ENCODE data around the gene CACNA1F.

The CACNA1F gene

DNA sequence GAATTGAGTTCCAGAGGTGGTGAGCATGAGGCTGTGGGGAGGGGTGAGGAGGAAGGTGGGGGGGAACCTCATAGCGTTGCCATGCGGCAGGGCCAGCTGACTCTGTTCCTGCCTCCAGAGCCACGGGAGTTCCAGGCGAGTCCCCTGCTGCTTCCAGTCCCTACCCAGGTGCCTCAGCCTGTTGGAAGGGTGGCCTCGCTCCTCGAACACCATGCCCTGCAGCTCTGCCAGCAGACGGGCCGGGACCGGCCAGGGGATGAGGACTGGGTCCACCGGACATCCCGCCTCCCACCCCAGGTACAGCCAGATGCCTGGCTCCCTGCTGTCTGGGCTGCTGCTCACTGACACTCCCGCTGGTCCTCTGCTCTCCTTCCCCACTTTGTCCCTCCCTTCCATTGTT, 10.0 kb upstream of the CACNA1F start:
- in situ Hi-C loops (cut with HindIII; ENCODE audit: low pct_ligation_motif_present, low sequenced_read_pairs): no loop called here
- H3K27me3 ChIP-seq (replicated peaks): no peaks in the 10 kb centered on the region
- no peak for TF ChIP-seq CTCF (IDR thresholded peaks at IDR 0.05; ENCODE audit: low read depth, low read length, missing control alignments)

GRCh38 chrX:49242545-49243066, 9.5 kb upstream of the CACNA1F start:
- in situ Hi-C loops (cut with HindIII; ENCODE audit: low pct_ligation_motif_present, low sequenced_read_pairs): no loop called here
- TF ChIP-seq CTCF (IDR thresholded peaks at IDR 0.05; ENCODE audit: low read depth, low read length, missing control alignments): no peak
- no peak for DNase-seq

More for the DNA sequence above, 10.0 kb upstream of the CACNA1F start:
- no peak for DNase-seq
- Histone ChIP-seq H3K4me3 (ENCODE audit: low read depth, low read length) (no peak overlapping the region), H3K36me3 (replicated peaks) (no peaks in the 10 kb centered on the region), H3K27ac (no peak overlapping the region)

GRCh38 chrX:49238735-49239134, 5.6 kb upstream of the CACNA1F start:
- no peak overlapping the region for H3K4me3 ChIP-seq (ENCODE audit: low read depth, low read length)
- H3K36me3 ChIP-seq (replicated peaks): no peaks in the 10 kb centered on the region
- TF ChIP-seq CTCF (IDR thresholded peaks at IDR 0.05; ENCODE audit: low read depth, low read length, missing control alignments): no peak
- H3K27me3 ChIP-seq (replicated peaks): no peaks in the 10 kb centered on the region
- no peak overlapping the region for H3K27ac ChIP-seq
- in situ Hi-C loops (cut with HindIII; ENCODE audit: low pct_ligation_motif_present, low sequenced_read_pairs): no loop called here
- DNase-seq: no peak

More at GRCh38 chrX:49242545-49243066, 9.5 kb upstream of the CACNA1F start:
- Histone ChIP-seq H3K36me3 (replicated peaks) (no peaks in the 10 kb centered on the region), H3K27ac (no peak overlapping the region), H3K27me3 (replicated peaks) (no peaks in the 10 kb centered on the region), H3K4me3 (ENCODE audit: low read depth, low read length) (no peak overlapping the region)

DNA sequence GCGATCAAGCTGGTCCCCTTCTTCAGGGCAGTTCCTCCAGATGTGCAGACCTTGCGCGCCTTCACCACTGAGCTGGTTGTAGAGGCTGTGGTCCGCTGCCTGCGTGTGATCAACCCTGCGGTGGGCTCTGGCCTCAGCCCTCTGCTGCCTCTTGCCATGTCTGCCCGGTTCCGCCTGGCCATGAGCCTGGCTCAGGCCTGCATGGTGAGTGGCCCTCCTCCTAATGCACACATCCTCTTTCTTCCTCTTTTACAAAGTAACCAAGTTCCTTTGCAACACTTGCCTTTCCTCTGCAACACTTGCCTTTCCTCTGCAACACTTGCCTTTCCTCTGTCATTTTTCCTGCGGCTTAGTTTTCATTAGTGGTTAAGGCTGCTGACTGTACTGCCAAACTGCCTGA, 3.9 kb upstream of the CACNA1F start:
- no peaks in the 10 kb centered on the region for H3K36me3 ChIP-seq (replicated peaks)
- no peaks in the 10 kb centered on the region for H3K27me3 ChIP-seq (replicated peaks)
- no peak overlapping the region for H3K27ac ChIP-seq
- in situ Hi-C loops (cut with HindIII; ENCODE audit: low pct_ligation_motif_present, low sequenced_read_pairs): no loop called here
- no peak for DNase-seq
- no peak for TF ChIP-seq CTCF (IDR thresholded peaks at IDR 0.05; ENCODE audit: low read depth, low read length, missing control alignments)
- H3K4me3 ChIP-seq (ENCODE audit: low read depth, low read length): no peak overlapping the region

GRCh38 chrX:49233887-49234555, 881 bp upstream of the CACNA1F start:
- no peak overlapping the region for H3K27ac ChIP-seq
- TF ChIP-seq CTCF (IDR thresholded peaks at IDR 0.05; ENCODE audit: low read depth, low read length, missing control alignments): no peak
- no peak for DNase-seq
- H3K4me3 ChIP-seq (ENCODE audit: low read depth, low read length): peak overlapping the region; percentile 12
- H3K27me3 ChIP-seq (replicated peaks): no peaks in the 10 kb centered on the region
- in situ Hi-C loops (cut with HindIII; ENCODE audit: low pct_ligation_motif_present, low sequenced_read_pairs): no loop called here
- H3K36me3 ChIP-seq (replicated peaks): no peaks in the 10 kb centered on the region

DNA sequence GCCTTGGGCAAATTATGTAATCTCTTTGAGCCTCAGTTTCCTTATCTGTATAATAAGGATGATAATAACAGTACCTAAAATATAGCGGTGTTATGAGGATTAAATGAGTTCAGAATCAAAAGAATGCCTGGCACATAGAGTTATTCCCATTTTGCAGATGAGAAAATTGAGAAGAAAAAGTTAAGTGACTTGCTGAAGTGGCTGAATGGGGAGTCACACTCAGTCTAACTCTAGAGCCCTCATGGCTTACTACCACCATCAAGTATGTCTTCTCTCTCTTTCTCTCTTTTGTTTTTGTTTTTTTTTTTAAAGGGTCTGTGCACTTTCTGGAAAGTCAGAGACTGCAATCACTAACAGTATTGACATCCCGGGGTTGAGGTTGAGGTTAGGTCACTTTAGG, 615 bp downstream of the CACNA1F start:
- H3K36me3 ChIP-seq (replicated peaks): no peaks in the 10 kb centered on the region
- no peak overlapping the region for H3K27ac ChIP-seq
- H3K27me3 ChIP-seq (replicated peaks): no peaks in the 10 kb centered on the region
- no peak overlapping the region for H3K4me3 ChIP-seq (ENCODE audit: low read depth, low read length)
- DNase-seq: no peak
- no peak for TF ChIP-seq CTCF (IDR thresholded peaks at IDR 0.05; ENCODE audit: low read depth, low read length, missing control alignments)
- in situ Hi-C loops (cut with HindIII; ENCODE audit: low pct_ligation_motif_present, low sequenced_read_pairs): no loop called here
